GM19324 (cell line): Measurements from ENCODE around the gene ANKFN1.

Source experiments
- ATAC-seq: cut with Tn5 transposase; IDR thresholded peaks from one replicate; pipeline ENCODE4 v1.9.1; 2021; ENCODE audit warnings: mild to moderate bottlenecking, moderate library complexity; ENCODE audit not compliant: unreplicated experiment, low FRiP score

The ANKFN1 gene, protein sequence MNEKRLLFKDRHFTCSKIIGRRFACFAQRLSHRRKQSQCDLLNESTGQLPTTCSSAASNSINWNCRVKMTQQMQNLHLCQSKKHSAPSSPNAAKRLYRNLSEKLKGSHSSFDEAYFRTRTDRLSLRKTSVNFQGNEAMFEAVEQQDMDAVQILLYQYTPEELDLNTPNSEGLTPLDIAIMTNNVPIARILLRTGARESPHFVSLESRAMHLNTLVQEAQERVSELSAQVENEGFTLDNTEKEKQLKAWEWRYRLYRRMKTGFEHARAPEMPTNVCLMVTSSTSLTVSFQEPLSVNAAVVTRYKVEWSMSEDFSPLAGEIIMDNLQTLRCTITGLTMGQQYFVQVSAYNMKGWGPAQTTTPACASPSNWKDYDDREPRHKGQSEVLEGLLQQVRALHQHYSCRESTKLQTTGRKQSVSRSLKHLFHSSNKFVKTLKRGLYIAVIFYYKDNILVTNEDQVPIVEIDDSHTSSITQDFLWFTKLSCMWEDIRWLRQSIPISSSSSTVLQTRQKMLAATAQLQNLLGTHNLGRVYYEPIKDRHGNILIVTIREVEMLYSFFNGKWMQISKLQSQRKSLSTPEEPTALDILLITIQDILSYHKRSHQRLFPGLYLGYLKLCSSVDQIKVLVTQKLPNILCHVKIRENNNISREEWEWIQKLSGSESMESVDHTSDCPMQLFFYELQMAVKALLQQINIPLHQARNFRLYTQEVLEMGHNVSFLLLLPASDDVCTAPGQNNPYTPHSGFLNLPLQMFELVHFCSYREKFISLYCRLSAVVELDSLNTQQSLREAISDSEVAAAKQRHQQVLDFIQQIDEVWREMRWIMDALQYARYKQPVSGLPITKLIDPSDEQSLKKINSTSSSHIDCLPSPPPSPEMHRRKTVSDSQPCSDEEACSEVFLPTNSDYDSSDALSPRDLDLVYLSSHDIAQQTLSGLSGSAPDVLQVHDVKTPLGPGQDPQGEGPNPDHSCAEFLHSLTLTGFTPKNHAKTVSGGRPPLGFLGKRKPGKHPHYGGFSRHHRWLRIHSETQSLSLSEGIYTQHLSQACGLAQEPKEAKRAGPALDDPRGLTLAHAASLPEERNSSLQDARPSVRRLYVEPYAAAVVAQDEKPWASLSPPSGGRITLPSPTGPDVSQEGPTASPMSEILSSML

DNA sequence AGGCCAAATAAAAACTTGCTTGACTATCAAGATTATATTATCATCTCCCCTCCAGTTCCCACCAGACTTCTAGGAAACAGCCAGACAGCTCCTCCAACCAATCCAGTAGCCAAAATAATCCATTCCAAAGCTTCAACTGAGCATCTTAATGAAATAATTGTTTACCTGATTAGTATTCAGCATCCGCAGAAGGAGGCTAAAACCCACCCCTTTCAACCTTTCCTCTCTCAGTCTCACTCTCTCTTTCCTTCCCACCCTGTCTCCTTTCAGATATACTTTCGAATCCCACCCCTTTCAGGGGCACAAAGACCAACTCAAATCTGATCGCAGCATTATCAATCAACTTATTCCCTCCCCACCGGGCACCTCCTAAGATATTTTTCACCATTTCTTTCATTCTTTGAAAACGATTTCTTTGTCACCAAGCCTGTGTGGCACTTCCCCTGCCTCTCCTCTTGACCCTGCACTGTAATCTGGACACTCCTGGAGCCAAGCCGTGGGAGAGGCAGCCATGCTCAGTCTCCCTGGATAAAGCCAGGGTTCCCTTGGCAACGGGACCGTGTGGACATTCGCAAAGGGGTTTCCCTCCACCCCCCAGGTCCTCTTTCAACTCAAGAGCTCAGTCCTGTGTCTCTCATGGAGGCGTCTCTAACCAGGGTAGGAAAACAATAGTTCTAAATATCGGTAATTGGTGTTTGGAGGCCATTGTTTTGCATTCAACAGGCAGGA lies at the start of gene ANKFN1:
Gene ANKFN1 (plus strand): TSS at position 602 of the 729 bp plus-strand sequence. CDS start 59,193 bp downstream, outside the sequence.
- ATAC-seq, result no peak

DNA sequence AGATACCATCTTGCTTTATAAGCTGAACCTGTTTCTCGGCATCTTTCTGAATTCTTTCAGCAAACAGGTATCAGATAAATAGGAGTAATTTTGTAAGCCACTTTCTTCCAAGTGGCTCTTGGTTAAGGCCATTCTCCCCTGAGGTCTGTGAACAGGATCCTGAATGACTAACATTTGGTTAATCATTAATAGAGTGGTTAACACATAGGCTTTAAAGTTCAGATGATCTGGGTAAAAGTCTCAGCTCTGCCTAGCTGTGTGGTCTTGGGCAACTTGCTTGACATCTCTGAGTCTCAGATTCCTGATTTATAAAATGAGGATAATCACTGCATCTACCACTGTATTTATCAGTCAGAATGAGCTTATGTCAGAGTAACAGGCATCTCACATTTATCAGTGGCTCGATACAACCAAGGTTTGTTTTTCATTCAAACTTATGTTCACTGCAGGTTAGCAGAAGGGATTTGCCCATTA lies 44.4 kb upstream of the ANKFN1 start:
- ATAC-seq, result no peak

DNA sequence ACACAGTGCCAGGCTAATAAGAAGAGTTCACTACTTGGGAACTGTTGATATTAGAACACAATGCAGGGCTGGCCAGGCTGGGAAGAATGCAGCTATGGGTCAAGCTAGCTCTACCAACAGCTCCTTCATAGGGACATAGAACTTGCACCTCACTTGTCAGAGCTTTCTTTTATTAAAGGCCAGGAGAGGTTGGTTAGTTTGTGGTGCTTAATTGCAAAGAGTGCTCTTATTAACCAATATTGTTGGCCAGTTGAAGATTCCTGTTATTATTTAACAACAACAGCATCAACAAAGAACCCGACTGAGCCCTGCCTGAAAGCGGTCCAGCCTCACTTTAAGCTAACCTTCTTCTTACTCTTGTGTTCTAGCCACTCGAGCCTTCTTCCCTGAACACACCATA lies 43.4 kb upstream of the ANKFN1 start:
- no peak for ATAC-seq

DNA sequence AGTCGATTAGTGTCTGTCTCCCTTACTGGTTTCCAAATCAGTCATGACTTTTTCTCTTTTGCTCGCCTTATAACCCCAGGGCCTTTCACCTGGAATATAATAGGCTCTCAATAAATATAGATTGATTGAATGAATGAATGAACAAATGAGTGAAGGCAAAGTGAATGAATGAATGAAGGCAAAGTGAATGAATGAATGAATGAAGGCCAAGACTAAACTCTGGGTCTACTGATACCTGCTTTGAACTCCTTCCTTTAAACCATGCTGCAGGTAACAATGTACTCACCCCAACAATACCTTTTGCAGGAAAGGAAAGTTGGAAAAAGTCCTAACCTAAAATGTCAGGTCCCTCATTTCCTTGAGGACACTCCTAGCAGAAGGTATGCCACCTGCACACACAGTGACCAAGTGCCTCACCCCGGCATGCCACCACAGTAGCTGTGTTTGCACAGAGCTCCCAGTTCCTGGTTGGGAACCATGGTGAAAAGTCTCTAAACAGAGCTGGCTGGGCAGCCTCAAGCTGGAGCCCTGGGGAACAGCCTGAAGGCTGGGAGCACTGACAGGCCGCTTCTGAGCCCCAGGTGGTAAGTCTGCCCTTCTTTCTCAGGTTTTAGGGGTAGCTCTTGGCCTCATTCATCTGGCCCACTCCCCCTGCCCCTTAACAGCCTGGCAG lies 42.7 kb upstream of the ANKFN1 start:
- ATAC-seq, result no peak

DNA sequence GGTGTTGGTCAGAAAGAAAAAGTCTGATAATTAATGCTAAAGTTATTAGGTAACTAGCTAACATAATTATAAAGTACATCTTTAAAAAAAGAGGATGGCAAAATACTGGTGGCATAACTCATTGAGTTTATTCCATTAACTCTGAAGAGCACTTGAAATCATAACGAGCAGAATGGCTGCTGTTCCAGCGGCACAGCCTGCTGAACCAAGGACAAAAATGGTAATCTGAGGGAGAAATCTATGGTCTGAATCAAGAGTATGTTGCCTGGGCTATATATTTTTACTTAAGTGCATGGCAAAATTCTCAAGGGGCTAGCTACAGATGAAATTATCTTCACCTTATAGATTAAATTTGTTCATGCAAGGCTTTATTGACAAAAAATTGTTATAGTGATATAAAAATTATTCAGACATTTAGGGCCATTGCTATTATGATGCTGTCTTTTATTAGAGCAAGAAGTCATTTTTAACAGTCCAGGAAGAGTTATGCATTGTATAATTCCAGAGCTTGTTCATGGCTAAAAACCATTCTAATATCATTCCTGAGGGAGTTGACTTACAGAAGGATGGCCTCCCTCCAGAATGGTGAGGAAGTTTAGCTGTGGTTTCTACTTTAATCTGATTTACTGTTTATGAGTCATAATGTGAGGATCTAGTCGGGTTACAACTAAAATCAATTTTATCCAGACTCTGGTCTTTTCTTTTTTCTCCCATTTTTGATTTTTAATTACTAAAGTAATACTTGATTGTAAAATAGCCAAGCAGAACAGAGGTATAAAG lies 41.4 kb upstream of the ANKFN1 start:
- no peak for ATAC-seq

DNA sequence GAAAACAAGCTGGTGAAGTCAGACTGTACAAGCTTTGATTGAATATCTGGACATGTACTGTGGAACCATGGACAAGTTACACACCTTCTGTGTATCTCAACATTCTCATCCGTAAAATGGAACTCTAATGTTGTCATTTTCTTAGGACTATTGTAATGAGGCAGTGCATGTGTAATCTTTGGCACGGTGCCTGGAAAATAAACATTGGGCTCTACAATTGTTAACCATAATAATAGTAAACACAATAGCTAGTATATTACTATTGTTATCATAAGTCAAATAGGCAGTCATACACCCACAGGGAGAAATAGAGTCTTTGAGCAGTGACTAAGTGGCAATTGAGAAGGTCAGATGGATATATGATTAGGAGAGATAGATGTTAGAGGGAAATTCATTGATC lies 39.8 kb upstream of the ANKFN1 start:
- no peak for ATAC-seq

DNA sequence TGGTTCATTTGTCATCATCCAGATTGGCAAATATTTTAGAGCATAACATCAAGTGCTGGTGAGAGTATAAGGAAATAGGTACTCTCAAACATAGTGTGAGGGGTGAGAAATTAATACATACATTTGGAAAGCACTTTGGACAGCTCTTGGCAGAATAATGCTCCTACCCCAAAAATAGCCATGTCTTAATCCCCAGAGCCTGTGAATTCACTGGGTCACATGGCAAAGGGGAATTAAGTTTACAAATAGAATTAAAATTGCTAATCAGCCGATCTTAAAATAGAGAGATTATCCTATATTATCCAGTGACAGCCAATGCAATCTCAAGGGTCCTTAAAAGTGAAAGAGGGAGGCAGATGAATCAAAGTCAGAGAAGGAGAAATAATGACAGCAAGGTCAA lies 38.8 kb upstream of the ANKFN1 start:
- no peak for ATAC-seq

DNA sequence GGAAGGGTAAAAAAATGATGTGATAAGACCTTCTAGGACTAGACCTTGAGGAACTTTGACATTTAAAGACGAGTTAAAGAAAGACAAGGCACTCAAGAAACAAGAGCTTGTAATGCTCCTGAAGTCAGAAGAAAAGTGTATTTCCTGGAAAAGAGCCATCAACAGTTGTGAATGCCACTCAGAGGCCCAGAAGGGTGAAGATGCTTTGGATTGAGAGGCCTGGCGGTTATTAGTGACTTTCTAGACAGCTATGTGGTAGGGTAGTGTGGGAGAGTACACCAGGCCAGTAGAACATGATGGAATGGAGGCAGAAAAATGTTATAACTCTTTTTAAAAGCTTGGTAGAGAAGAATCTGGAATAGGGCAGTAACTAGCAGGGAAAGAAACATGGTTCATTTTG lies 34.1 kb upstream of the ANKFN1 start:
- no peak for ATAC-seq

DNA sequence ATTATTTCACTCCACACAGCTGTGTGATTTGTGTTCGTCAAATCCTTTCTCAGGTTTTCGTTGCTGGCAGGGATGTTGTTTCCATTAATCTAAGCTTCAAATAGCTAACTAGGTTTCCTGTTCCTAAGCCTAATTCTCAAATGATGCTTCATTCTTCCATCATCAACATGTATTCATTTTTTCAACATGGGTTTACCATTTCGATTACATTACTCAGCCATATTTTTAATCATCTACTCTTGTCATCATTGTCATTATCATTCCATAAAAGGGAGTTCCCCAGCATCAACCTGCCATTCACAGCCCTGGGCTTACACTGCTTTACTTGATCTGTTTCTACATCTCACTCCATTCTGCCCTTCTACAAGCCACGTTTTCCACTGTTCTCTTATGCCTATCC lies 33.3 kb upstream of the ANKFN1 start:
- no peak for ATAC-seq

DNA sequence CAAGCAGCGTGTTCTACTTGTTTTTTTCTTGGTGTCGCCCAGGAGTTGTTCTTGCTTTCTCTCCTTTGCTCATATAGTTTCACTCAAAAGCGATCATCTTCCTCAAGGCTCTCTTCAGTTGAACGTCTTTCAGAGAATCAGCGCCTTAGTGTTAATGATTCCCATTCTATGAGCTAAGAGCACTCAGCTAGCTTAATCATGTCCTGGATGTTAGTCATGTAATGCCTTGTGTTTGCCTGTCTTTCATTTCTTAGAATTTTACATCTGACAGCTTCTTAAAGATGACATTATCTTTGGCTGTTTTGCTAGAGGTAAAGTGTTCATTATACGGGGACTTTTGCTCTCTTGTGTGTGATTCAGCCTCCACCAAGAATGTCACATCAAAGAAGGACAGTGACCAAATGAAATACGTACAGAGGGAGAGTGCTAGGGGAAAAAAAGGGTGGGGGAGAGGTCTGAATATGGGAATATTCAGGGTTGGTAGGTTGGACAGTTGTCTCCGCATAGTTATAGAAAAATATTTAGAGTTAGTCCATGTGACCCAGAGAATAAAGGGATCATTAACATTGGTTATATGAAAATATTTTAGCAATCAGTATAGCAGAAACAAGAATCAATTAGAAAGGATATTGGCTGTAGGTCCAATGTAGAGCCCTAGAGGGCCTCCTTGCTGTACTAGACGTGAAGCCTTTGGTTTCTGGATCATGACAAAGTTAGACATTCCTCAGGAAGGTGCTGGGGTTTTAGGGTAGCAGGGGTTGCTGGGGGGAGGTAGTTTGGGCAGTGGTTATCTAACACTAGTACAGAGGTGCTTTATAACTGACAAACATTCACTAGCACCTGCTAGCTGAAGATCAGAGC lies 31.9 kb upstream of the ANKFN1 start:
- no peak for ATAC-seq

DNA sequence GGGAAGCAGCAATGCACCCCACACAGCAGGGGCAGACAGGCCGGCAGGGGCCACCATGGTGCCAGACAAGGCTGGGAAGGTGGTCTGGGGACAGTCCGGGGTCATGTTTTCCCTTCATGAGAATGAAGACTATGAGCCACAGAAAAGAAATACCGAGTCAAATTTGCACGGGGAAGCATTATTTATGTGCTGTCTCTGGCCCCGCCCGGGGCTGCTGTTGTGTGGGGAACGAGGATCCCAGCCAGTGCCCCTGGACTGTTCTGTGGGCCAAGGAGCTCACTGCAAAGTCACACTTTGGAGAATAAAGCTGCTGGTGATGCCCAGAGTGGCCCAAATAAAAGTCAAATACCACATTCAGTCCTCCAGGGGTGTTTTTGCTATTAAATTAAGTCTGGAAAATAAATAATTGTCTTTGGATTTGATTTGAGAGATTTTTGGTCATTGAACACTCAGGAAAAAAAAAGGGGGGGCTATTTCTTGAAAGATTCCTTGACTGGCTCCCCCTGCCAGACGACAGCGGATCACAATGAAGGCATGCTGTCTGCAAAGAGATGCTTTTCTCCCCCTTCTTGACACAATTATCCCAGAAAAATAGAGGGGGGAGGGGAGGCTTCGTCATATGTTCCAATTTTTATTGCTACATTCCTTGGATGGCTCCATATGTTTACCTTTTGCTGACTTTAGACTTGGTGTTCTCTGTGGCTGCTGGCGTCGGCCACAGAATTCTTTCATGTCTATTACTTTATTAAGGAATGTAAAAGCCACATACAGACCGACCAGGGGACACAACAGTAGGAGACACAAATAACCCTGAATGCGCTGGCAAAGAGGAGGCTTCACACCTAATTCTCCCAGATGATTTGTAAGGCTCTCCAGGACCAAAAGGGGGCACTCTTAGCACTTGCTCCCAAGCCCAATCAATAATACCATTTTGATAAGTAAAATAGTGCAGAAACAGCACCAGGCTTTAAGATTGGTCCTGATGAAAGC lies 27.1 kb upstream of the ANKFN1 start:
- no peak for ATAC-seq

DNA sequence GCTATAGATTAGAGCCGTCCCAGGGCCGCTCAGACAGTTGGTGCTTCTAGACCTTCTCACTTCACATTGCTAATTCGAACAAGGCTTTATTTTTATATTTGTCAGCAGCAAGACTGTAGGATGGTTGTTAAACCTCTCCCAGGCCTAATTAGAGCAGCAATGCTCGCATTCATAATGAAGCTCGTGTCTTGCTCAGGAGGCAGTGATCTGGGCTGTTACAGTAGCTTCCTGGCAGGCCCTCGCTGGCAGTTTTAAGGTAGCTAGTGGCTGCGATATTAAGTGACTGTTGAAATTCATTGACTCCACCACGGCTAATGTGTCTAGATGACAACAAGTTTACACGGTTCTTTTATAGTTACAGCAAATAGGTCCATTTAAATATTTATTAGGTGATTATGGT lies 23.2 kb upstream of the ANKFN1 start:
- no peak for ATAC-seq

DNA sequence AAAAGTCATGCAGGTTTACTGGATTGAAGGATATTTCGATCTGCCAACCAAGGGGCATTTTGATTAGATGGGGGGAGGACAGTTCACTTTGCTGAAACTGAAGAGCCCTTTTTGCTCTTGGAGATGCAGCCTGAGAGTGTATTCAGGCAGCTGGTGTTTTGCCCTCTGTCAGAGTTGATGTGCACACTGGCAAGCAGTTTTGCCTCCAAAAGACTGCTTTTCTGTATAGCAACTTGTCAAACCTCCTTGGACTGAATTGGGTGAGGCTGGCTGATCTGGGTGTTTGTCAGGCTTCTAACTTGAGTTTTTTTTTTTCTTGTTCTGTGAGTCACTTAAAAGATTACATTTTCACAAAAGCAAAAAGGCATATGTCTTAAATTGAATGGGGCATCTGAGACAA lies 22.6 kb upstream of the ANKFN1 start:
- no peak for ATAC-seq

DNA sequence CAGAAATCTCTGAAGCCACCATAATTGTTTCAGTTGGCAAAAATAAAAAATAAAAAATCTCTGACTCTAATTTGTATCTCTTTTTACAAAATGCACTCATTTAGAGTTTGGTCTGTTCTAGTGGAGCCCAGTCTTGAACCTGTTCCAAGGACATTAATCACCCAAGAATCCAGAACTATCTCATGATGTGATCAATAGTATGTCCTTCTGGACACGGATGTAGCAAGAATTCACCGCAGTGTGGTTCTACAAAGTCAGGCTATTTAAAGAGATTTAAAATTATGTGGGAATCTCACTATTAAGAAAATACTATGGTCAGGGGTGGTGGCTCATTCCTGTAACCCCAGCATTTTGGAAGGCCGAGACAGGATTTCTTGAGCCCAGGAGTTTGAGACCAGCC lies 21.8 kb upstream of the ANKFN1 start:
- ATAC-seq, result no peak

DNA sequence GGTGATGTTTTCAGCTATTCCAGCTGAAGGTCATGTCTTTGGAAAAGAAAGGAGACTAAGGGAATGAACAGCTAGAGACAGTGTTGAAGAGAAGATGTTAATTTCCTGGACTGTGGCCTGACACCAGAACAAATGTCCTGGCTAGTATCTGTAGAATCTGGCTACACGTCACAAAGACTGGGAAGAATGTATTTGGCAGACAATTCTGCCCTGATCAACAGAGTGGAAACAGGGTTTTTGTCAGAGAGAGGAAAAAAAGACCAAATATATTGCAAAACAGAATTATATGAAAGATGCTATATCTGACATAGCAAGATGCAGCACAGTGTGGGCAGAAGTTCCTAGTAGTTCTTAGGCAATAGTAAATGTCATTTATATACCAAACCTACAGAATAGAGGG lies 17.0 kb upstream of the ANKFN1 start:
- no peak for ATAC-seq

DNA sequence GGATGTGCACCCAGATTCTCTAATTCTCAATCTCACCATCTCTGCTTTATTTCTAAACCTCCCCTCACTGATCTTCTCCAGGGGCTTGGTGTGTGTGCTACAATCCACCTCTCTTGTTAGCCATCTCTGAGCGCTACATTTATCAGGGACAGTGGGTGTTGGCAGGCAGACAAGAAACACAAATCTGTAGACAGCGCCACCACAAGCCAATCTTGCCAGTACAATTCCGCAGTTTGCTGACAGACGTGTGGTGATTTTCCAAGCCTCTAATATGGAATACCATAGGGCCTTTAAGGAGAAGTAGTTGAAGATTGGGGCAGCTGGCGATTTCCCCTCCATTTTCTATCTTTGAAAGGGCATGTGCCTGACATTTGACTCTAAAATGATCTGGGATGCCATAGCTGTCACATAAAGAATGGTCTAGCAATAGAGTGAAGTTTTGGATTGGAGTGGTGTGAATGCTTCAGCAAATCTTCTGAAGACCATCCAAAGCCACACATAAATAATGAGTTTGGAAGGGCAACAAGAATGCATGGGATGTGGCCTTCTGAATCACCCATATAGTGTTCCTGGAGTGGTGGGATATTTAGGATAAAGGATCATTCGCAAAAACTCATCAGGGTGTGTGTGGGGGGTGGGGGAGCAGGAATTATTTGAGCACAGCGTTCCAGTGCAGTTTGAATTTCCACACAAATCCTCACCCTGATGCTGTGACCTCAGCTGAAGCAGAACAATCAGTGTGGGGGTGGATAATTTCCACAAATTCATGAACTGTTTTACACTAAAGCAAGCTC lies 12.0 kb upstream of the ANKFN1 start:
- ATAC-seq, result no peak
